GM23248 (cell line): Measurements from ENCODE around the gene KAZN. TPM values are rescaled to one million over a fixed set of nuclear protein-coding genes. Genes with fewer than 3 reads are reported as not detected.

Source experiments
- DNase-seq: peaks from one replicate; pipeline ENCODE4 v3.0.0-alpha.2; 2015
- H2AFZ ChIP-seq: fragments of 200-600 bp; sonication (generic); 2 replicates; pipeline ENCODE4 v1.6.1; 2016; ENCODE audit warnings: antibody characterized with exemption
- H3F3A ChIP-seq: fragments of 200-600 bp; sonication (generic); 2 replicates; pipeline ENCODE4 v1.6.1; 2016; ENCODE audit warnings: mild to moderate bottlenecking, antibody characterized with exemption, mixed run types; ENCODE audit not compliant: insufficient read depth
- H3K27ac ChIP-seq: fragments of 200-600 bp; sonication (generic); 2 replicates; pipeline ENCODE4 v1.5.1; 2016; ENCODE audit warnings: mild to moderate bottlenecking
- H3K27me3 ChIP-seq: fragments of 200-600 bp; sonication (generic); replicated peaks from 2 replicates; pipeline ENCODE4 v1.6.1; 2016; ENCODE audit warnings: mild to moderate bottlenecking; ENCODE audit not compliant: insufficient read depth
- H3K36me3 ChIP-seq: fragments of 200-600 bp; sonication (generic); 2 replicates; pipeline ENCODE4 v1.6.1; 2016; ENCODE audit warnings: low read depth, mild to moderate bottlenecking
- H3K4me1 ChIP-seq: fragments of 200-600 bp; sonication (generic); 2 replicates; pipeline ENCODE4 v1.6.1; 2016; ENCODE audit warnings: mild to moderate bottlenecking; ENCODE audit not compliant: insufficient read depth
- H3K4me2 ChIP-seq: fragments of 200-600 bp; sonication (generic); one replicate; pipeline ENCODE4 v1.6.1; 2016; ENCODE audit warnings: mild to moderate bottlenecking; ENCODE audit not compliant: unreplicated experiment
- H3K4me3 ChIP-seq: fragments of 200-600 bp; sonication (generic); 2 replicates; pipeline ENCODE4 v1.5.1; 2016; ENCODE audit warnings: mild to moderate bottlenecking
- H3K79me2 ChIP-seq: fragments of 200-600 bp; sonication (generic); 2 replicates; pipeline ENCODE4 v1.6.1; 2016; ENCODE audit warnings: mild to moderate bottlenecking; ENCODE audit not compliant: insufficient read depth
- H3K9ac ChIP-seq: fragments of 200-600 bp; sonication (generic); 2 replicates; pipeline ENCODE4 v1.6.1; 2016; ENCODE audit warnings: mild to moderate bottlenecking
- H3K9me2 ChIP-seq: fragments of 200-600 bp; sonication (generic); 2 replicates; pipeline ENCODE4 v1.6.1; 2016; ENCODE audit warnings: mixed run types, mild to moderate bottlenecking, moderate library complexity; ENCODE audit not compliant: insufficient read depth
- H3K9me3 ChIP-seq: fragments of 200-600 bp; sonication (generic); one replicate; pipeline ENCODE4 v1.6.1; 2017; ENCODE audit warnings: low read depth
- H4K20me1 ChIP-seq: fragments of 200-600 bp; sonication (generic); 2 replicates; pipeline ENCODE4 v1.6.0; 2016; ENCODE audit not compliant: insufficient read depth
- EZH2 ChIP-seq: fragments of 200-600 bp; sonication (generic); IDR thresholded peaks from 2 replicates; pipeline ENCODE4 v1.6.1; 2018; ENCODE audit warnings: antibody characterized with exemption, mild to moderate bottlenecking; ENCODE audit not compliant: insufficient read depth, poor library complexity, severe bottlenecking
- EZH2phosphoT487 ChIP-seq: fragments of 200-600 bp; sonication (generic); IDR thresholded peaks from 2 replicates; pipeline ENCODE4 v1.6.1; 2018; ENCODE audit warnings: antibody characterized with exemption, moderate library complexity, mild to moderate bottlenecking, low read depth; ENCODE audit not compliant: insufficient read depth
- WGBS, 2 experiments: methylation state at CpG; one replicate each; pipeline ENCODE4 v1.1.6; 2015 to 2017; ENCODE audit warnings: low lambda C conversion rate in 2 of 2, low coverage in 1 of 2; ENCODE audit errors: missing lambda C conversion rate in 2 of 2; 5-methylcytosine and 5-hydroxymethylcytosine counted together
- in situ Hi-C: fragments of 300-500 bp; cut with MboI; formaldehyde crosslinking; loops from 2 replicates; pipeline ENCODE4 v1.15.0; 2020
- polyA plus RNA-seq: library from polyadenylated mRNA; unstranded; fragments of >200 nt; fragmentation: Nextera tagmentation; extraction: Ambion mirVana; gene quantifications from 2 replicates; pipeline ENCODE4 v1.2.1, GENCODE V29; 2016
- total RNA-seq: library from RNA; depleted of rRNA; stranded (reverse); fragments of >200 nt; shearing (Covaris generic); gene quantifications from 2 replicates; pipeline ENCODE4 v1.2.3, GENCODE V29; 2014

The KAZN gene
- total and polyA plus RNA-seq, 2 experiments from 2014 or later = 4.9 to 7.2 TPM

DNA sequence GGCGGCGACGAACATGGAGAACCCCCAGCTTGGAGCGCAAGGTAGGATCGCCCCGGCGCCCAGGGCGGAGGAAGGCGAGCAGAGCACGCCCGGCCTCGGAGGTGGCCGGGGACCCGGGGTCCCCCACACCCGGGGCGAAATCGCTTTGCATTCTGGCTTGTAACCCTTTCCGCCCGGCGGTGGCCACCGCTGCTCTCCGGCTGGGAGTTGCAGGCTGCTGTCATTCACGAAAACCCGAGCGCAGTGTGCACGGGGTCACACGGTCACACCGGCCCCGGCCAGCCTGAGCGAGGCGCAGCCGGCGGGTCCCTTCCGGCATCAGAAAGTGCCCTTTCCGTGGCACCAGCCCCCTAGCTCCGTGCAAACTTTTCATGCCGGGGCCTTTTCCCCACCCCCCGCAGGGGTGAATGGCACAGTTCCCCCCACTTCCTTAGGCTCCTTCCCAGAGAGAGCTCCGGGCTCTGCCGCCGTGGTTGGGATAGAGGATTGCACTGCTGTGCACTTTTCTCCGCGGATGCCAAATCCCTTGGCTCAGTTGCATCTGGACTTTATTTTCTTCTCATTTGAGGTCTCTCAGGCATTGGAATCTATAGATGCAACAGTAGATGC lies 802 bp downstream of the KAZN start:
- WGBS, 2 experiments = 4% methylated on average over 30 to 33 of the region's 43 CpGs
- Histone ChIP-seq H3K9me3 (no peaks in the 10 kb centered on the region), H3F3A (no peaks in the 10 kb centered on the region), H3K4me2 (peak overlapping the region; percentile 70), H3K79me2 (no peaks in the 10 kb centered on the region), H3K4me1 (no peaks in the 10 kb centered on the region), H3K9me2 (no peaks in the 10 kb centered on the region), H3K27me3 (peaks cover 67% of the 10 kb centered on the region), H4K20me1 (no peaks in the 10 kb centered on the region), H3K9ac (no peak overlapping the region), H2AFZ (0 out of 2 replicates have a peak overlapping the region, but pooled peaks have one; percentile 57), H3K36me3 (no peaks in the 10 kb centered on the region), H3K27ac (no peak overlapping the region), H3K4me3 (peak overlapping the region; percentile 58)
- TF ChIP-seq EZH2phosphoT487 (no peak), EZH2 (no peak)
- in situ Hi-C loops = no loop called here
- peak; percentile 22 for DNase-seq

GRCh38 chr1:14599800-14600199 lies 1.3 kb downstream of the KAZN start:
- no peak overlapping the region for H3K27ac ChIP-seq
- TF ChIP-seq EZH2phosphoT487 (no peak), EZH2 (no peak)
- no peaks in the 10 kb centered on the region for H3K4me1 ChIP-seq
- no peak overlapping the region for H3K9ac ChIP-seq
- no peaks in the 10 kb centered on the region for H4K20me1 ChIP-seq
- peaks cover 67% of the 10 kb centered on the region for H3K27me3 ChIP-seq
- DNase-seq = no peak
- no peaks in the 10 kb centered on the region for H3K9me2 ChIP-seq
- H3K4me2 ChIP-seq = no peak overlapping the region
- WGBS, 2 experiments = 80 to 81% methylated on average over 6 of the region's 6 CpGs
- H3K4me3 ChIP-seq = no peak overlapping the region
- H3K9me3 ChIP-seq = no peaks in the 10 kb centered on the region
- no peak overlapping the region for H2AFZ ChIP-seq
- H3K79me2 ChIP-seq = no peaks in the 10 kb centered on the region
- no peaks in the 10 kb centered on the region for H3F3A ChIP-seq
- in situ Hi-C loops = no loop called here
- H3K36me3 ChIP-seq = no peaks in the 10 kb centered on the region

GRCh38 chr1:14600405-14601112 lies 2.1 kb downstream of the KAZN start:
- DNase-seq = no peak
- TF ChIP-seq EZH2 = no peak
- TF ChIP-seq EZH2phosphoT487 = no peak
- H3K4me3 ChIP-seq = no peak overlapping the region
- no peak overlapping the region for H3K27ac ChIP-seq
- H3K4me1 ChIP-seq = no peaks in the 10 kb centered on the region
- 41 to 49% methylated on average over 12 of the region's 12 CpGs for WGBS, 2 experiments
- no peak overlapping the region for H3K9ac ChIP-seq
- H3K9me3 ChIP-seq = no peaks in the 10 kb centered on the region
- no peaks in the 10 kb centered on the region for H3F3A ChIP-seq
- no peaks in the 10 kb centered on the region for H3K9me2 ChIP-seq
- in situ Hi-C loops = no loop called here
- no peaks in the 10 kb centered on the region for H3K79me2 ChIP-seq
- no peak overlapping the region for H3K4me2 ChIP-seq
- no peak overlapping the region for H2AFZ ChIP-seq
- no peaks in the 10 kb centered on the region for H3K36me3 ChIP-seq
- no peaks in the 10 kb centered on the region for H4K20me1 ChIP-seq
- H3K27me3 ChIP-seq = peaks cover 67% of the 10 kb centered on the region

- no peak overlapping the region for H3K4me2 ChIP-seq
- TF ChIP-seq EZH2phosphoT487 (no peak), EZH2 (no peak)
- no peak overlapping the region for H3K27ac ChIP-seq
- H3K9me3 ChIP-seq = no peaks in the 10 kb centered on the region
- H3F3A ChIP-seq = no peaks in the 10 kb centered on the region
- peaks cover 58% of the 10 kb centered on the region for H3K27me3 ChIP-seq
- H4K20me1 ChIP-seq = no peaks in the 10 kb centered on the region
- no peak overlapping the region for H2AFZ ChIP-seq
- H3K4me3 ChIP-seq = no peak overlapping the region
- no peak overlapping the region for H3K9ac ChIP-seq
- DNase-seq = peak; percentile 47
- in situ Hi-C loops = no loop called here
- H3K9me2 ChIP-seq = no peaks in the 10 kb centered on the region
- H3K4me1 ChIP-seq = no peaks in the 10 kb centered on the region
- H3K36me3 ChIP-seq = no peaks in the 10 kb centered on the region
- no peaks in the 10 kb centered on the region for H3K79me2 ChIP-seq
- WGBS, 2 experiments = 14 to 16% methylated on average over 9 of the region's 9 CpGs
Measured at GRCh38 chr1:14602136-14602535, 3.7 kb downstream of the KAZN start.
